IMR-90 (cell line): ENCODE results near the gene CCSER1. TPM values are rescaled to one million over a fixed set of nuclear protein-coding genes. Genes with fewer than 3 reads are reported as not detected.

Source experiments
- ATAC-seq: fragments of 200-7000 bp; cut with Tn5 transposase; 2 replicates; pipeline ENCODE4 v1.9.1; 2020; ENCODE audit warnings: low read depth, mild to moderate bottlenecking, moderate library complexity
- BruUV-seq: library from RNA; stranded (reverse); fragments of 400-500 nt; replicated peaks from 2 replicates; lab custom pipeline; 2021; lab: Mats Ljungman, UMichigan
- CTCF ChIA-PET: fragments of 300-600 bp; formaldehyde crosslinking; extraction: SDS; loops from one replicate; lab custom pipeline; 2021; ENCODE audit warnings: antibody characterized with exemption; lab: Yijun Ruan, JAX
- POLR2A ChIA-PET: fragments of 300-600 bp; sonication (Branson Sonifier 250); formaldehyde crosslinking; loops from one replicate; lab custom pipeline; 2022; ENCODE audit warnings: antibody characterized with exemption; ENCODE audit not compliant: unreplicated experiment; lab: Charles Lee
- DNase-seq: peaks from one replicate; pipeline ENCODE4 v3.0.0; 2013
- H2AFZ ChIP-seq: replicated peaks from 2 replicates; pipeline ENCODE3; 2013; ENCODE audit warnings: low read length, mild to moderate bottlenecking; ENCODE audit not compliant: poor library complexity
- H2AK5ac ChIP-seq: 2 replicates; pipeline ENCODE4 v1.6.1; 2013; ENCODE audit warnings: low read depth, low read length, inconsistent platforms
- H2AK9ac ChIP-seq: replicated peaks from 2 replicates; pipeline ENCODE3; 2013; ENCODE audit warnings: mild to moderate bottlenecking, low read depth, low read length, moderate library complexity; ENCODE audit not compliant: poor library complexity
- H2BK120ac ChIP-seq: 2 replicates; pipeline ENCODE4 v1.6.1; 2013; ENCODE audit warnings: low read depth, low read length, inconsistent platforms
- H2BK15ac ChIP-seq: 3 replicates; pipeline ENCODE4 v1.6.1; 2013; ENCODE audit warnings: low read depth, low read length, inconsistent platforms
- H2BK20ac ChIP-seq: 2 replicates; pipeline ENCODE4 v1.6.1; 2013; ENCODE audit warnings: low read depth, mild to moderate bottlenecking, inconsistent platforms, low read length, moderate library complexity
- H2BK5ac ChIP-seq: 2 replicates; pipeline ENCODE4 v1.6.1; 2013; ENCODE audit warnings: mild to moderate bottlenecking, low read depth, low read length, inconsistent platforms; ENCODE audit not compliant: poor library complexity, severe bottlenecking
- H3K14ac ChIP-seq: replicated peaks from 2 replicates; pipeline ENCODE4 v1.6.1; 2013; ENCODE audit warnings: low read depth, low read length, inconsistent platforms
- H3K18ac ChIP-seq: 2 replicates; pipeline ENCODE4 v1.6.1; 2013; ENCODE audit warnings: low read depth, low read length, control low read depth
- H3K23ac ChIP-seq: 2 replicates; pipeline ENCODE4 v1.6.1; 2013; ENCODE audit warnings: low read depth, low read length, inconsistent platforms
- H3K27ac ChIP-seq: 2 replicates; pipeline ENCODE4 v1.5.1; 2013; ENCODE audit warnings: mild to moderate bottlenecking, control low read depth, low read length; ENCODE audit not compliant: insufficient read depth
- H3K27me3 ChIP-seq: 2 replicates; pipeline ENCODE4 v1.6.1; 2013; ENCODE audit warnings: low read length; ENCODE audit not compliant: control insufficient read depth, insufficient read depth
- H3K36me3 ChIP-seq: 2 replicates; pipeline ENCODE4 v1.6.1; 2013; ENCODE audit warnings: low read length, mixed read lengths; ENCODE audit not compliant: control insufficient read depth, insufficient read depth
- H3K4ac ChIP-seq: 2 replicates; pipeline ENCODE4 v1.6.1; 2013; ENCODE audit warnings: low read depth, low read length, inconsistent platforms
- H3K4me1 ChIP-seq: 2 replicates; pipeline ENCODE4 v1.6.1; 2013; ENCODE audit warnings: low read length, mixed read lengths; ENCODE audit not compliant: control insufficient read depth, insufficient read depth
- H3K4me2 ChIP-seq: 2 replicates; pipeline ENCODE4 v1.6.1; 2013; ENCODE audit warnings: low read depth, mild to moderate bottlenecking, control low read depth, low read length, moderate library complexity
- H3K4me3 ChIP-seq: 2 replicates; pipeline ENCODE4 v1.5.1; 2013; ENCODE audit warnings: low read depth, mild to moderate bottlenecking, control low read depth, low read length, moderate library complexity; ENCODE audit not compliant: insufficient read depth
- H3K56ac ChIP-seq: 2 replicates; pipeline ENCODE4 v1.6.1; 2013; ENCODE audit warnings: low read length, inconsistent platforms; ENCODE audit not compliant: insufficient read depth; ENCODE audit errors: extremely low read depth
- H3K79me1 ChIP-seq, 2 experiments: 2 replicates each; pipeline ENCODE4 v1.6.1; 2013; ENCODE audit warnings: low read length in 2 of 2, inconsistent platforms in 1 of 2, low read depth in 1 of 2
- H3K9ac ChIP-seq: 2 replicates; pipeline ENCODE4 v1.6.1; 2013; ENCODE audit warnings: low read depth, low read length, control low read depth
- H3K9me1 ChIP-seq: 2 replicates; pipeline ENCODE4 v1.6.1; 2013; ENCODE audit warnings: low read length, inconsistent platforms; ENCODE audit not compliant: insufficient read depth
- H3K9me3 ChIP-seq: 2 replicates; pipeline ENCODE4 v1.6.1; 2013; ENCODE audit warnings: low read length; ENCODE audit not compliant: control insufficient read depth, insufficient read depth
- H4K20me1 ChIP-seq: 2 replicates; pipeline ENCODE4 v1.6.1; 2013; ENCODE audit warnings: low read length, inconsistent platforms; ENCODE audit not compliant: insufficient read depth
- H4K5ac ChIP-seq: 2 replicates; pipeline ENCODE4 v1.6.1; 2013; ENCODE audit warnings: mild to moderate bottlenecking, low read depth, low read length, control low read depth
- H4K8ac ChIP-seq, 2 experiments: 2 replicates each; pipeline ENCODE4 v1.6.1; 2013; ENCODE audit warnings: low read depth in 2 of 2, low read length in 2 of 2, control low read depth in 1 of 2, inconsistent platforms in 1 of 2
- H4K91ac ChIP-seq: 2 replicates; pipeline ENCODE4 v1.6.1; 2013; ENCODE audit warnings: low read depth, low read length, inconsistent platforms; ENCODE audit not compliant: insufficient read depth
- BHLHE40 ChIP-seq: fragments of 150-350 bp; IDR thresholded peaks from 2 replicates; pipeline ENCODE4 v1.6.1; 2016; ENCODE audit warnings: mild to moderate bottlenecking, low read depth, low read length
- CEBPB ChIP-seq: IDR thresholded peaks from 2 replicates; pipeline ENCODE4 v1.6.1; 2012; ENCODE audit warnings: low read depth, low read length, improper control_type of control experiment
- CHD1 ChIP-seq: IDR thresholded peaks from 2 replicates; pipeline ENCODE4 v1.6.1; 2012; ENCODE audit warnings: low read depth, low read length, improper control_type of control experiment
- FOS ChIP-seq: fragments of 150-350 bp; IDR thresholded peaks from 2 replicates; pipeline ENCODE4 v1.6.1; 2016; ENCODE audit warnings: low read depth, low read length
- MAFK ChIP-seq: IDR thresholded peaks from 2 replicates; pipeline ENCODE4 v1.6.1; 2012; ENCODE audit warnings: low read depth, low read length, improper control_type of control experiment
- MAZ ChIP-seq: IDR thresholded peaks from 2 replicates; pipeline ENCODE4 v1.6.1; 2012; ENCODE audit warnings: low read depth, mild to moderate bottlenecking, low read length, improper control_type of control experiment, moderate library complexity, borderline replicate concordance
- MXI1 ChIP-seq: IDR thresholded peaks from 2 replicates; pipeline ENCODE4 v1.6.1; 2012; ENCODE audit warnings: low read depth, mild to moderate bottlenecking, low read length, moderate library complexity, borderline replicate concordance
- NFE2L2 ChIP-seq: fragments of 150-350 bp; IDR thresholded peaks from 2 replicates; pipeline ENCODE4 v1.6.1; 2016; ENCODE audit warnings: low read depth, mild to moderate bottlenecking, low read length
- POLR2A ChIP-seq: IDR thresholded peaks from 2 replicates; pipeline ENCODE4 v1.6.1; 2012; ENCODE audit warnings: mild to moderate bottlenecking, low read depth, low read length
- RAD21 ChIP-seq: IDR thresholded peaks from 2 replicates; pipeline ENCODE4 v1.6.1; 2012; ENCODE audit warnings: low read length, improper control_type of control experiment
- RCOR1 ChIP-seq: IDR thresholded peaks from 2 replicates; pipeline ENCODE4 v1.6.1; 2012; ENCODE audit warnings: mild to moderate bottlenecking, low read length, improper control_type of control experiment; ENCODE audit not compliant: insufficient replicate concordance
- RFX5 ChIP-seq: IDR thresholded peaks from 2 replicates; pipeline ENCODE4 v1.8.0; 2012; ENCODE audit warnings: low read depth, mild to moderate bottlenecking, low read length, moderate library complexity
- SMC3 ChIP-seq: fragments of 150-350 bp; IDR thresholded peaks from 2 replicates; pipeline ENCODE4 v1.6.1; 2016; ENCODE audit warnings: low read depth, mild to moderate bottlenecking, antibody characterized with exemption, low read length, moderate library complexity
- WGBS, 2 experiments: methylation state at CpG; one replicate each; pipeline versions ENCODE4 v1.1.5 to v1.1.7; 2013; ENCODE audit warnings: missing lambda C conversion rate in 2 of 2; ENCODE audit not compliant: insufficient read length in 1 of 2; ENCODE audit errors: extremely low coverage in 2 of 2; 5-methylcytosine and 5-hydroxymethylcytosine counted together
- dilution Hi-C: fragments of 300-500 bp; cut with HindIII; formaldehyde crosslinking; loops from one replicate; pipeline ENCODE4 v1.14.3; 2018; ENCODE audit warnings: low sequenced_read_pairs; ENCODE audit not compliant: unreplicated experiment
- in situ Hi-C: fragments of 300-500 bp; cut with MboI; formaldehyde crosslinking; loops from 3 replicates; pipeline ENCODE4 v1.14.3; 2019; ENCODE audit warnings: low sequenced_read_pairs, inconsistent platforms, mixed read lengths
- intact Hi-C: fragments of 100-400 bp; cut with micrococcal nuclease; formaldehyde crosslinking; loops from 2 replicates; pipeline ENCODE4 v1.10.0; 2022
- polyA plus RNA-seq, 3 experiments: library from polyadenylated mRNA; depleted of rRNA; stranded (reverse); fragments of >200 nt; gene quantifications; 2 replicates each; pipeline ENCODE4 v1.2.3, GENCODE V29; 2012; ENCODE audit warnings: low replicate concordance in 1 of 3
- total RNA-seq: library from RNA; depleted of rRNA; stranded (reverse); fragments of >200 nt; gene quantifications from 2 replicates; pipeline ENCODE4 v1.2.3, GENCODE V29; 2012
- TF ChIP-seq, protein P1 (sequence below): fragments of 150-350 bp; IDR thresholded peaks from 2 replicates; pipeline ENCODE4 v1.6.1; 2017; ENCODE audit warnings: mild to moderate bottlenecking, antibody characterized with exemption, low read length, low read depth
- TF ChIP-seq, protein P2 (sequence below): conservative IDR thresholded peaks from 2 replicates; pipeline ENCODE4 v1.5.1; 2012; ENCODE audit warnings: mild to moderate bottlenecking, low read depth, low read length, improper control_type of control experiment
- TF ChIP-seq, protein P3 (sequence below): fragments of 150-350 bp; IDR thresholded peaks from 2 replicates; pipeline ENCODE4 v1.6.1; 2016; ENCODE audit warnings: low read depth, mild to moderate bottlenecking, low read length, moderate library complexity, borderline replicate concordance

CCSER1 gene
- total and polyA plus RNA-seq, 2 of the 4 experiments (the other 2 are of a cell fraction) = not detected

GRCh38 chr4:91257721-91258120 is 1130.5 kb downstream of the CCSER1 start:
- Histone ChIP-seq H3K9me3 (no peaks in the 10 kb centered on the region; the same call in 1 of the 2 replicates), H3K4me2 (no peak overlapping the region), H3K4ac (no peak overlapping the region), H3K9me1 (no peaks in the 10 kb centered on the region), H2AFZ (no peak overlapping the region), H3K27ac (no peak overlapping the region), H3K4me3 (no peak overlapping the region), H2BK120ac (no peak overlapping the region), H3K14ac (no peak overlapping the region), H4K8ac (no peak overlapping the region), H2BK20ac (no peak overlapping the region), H4K5ac (no peak overlapping the region), H3K4me1 (no peaks in the 10 kb centered on the region), H3K79me1 (no peaks in the 10 kb centered on the region), H2AK5ac (no peak overlapping the region), H2AK9ac (no peak overlapping the region), H3K56ac (no peak overlapping the region), H3K27me3 (no peaks in the 10 kb centered on the region), H3K18ac (no peak overlapping the region), H3K9ac (no peak overlapping the region), H2BK15ac (no peak overlapping the region), H3K36me3 (no peaks in the 10 kb centered on the region), H3K23ac (no peak overlapping the region), H2BK5ac (no peak overlapping the region), H4K91ac (no peak overlapping the region), H4K20me1 (no peaks in the 10 kb centered on the region)
- no peak for DNase-seq
- in situ Hi-C loops = no loop called here
- dilution Hi-C loops = no loop called here
- ChIA-PET POLR2A (no interaction called here), CTCF (no interaction called here)
- no CpG with 5 or more reads among the region's 2 CpGs for WGBS, 2 experiments
- intact Hi-C loops = no loop called here
- TF ChIP-seq, protein P1, sequence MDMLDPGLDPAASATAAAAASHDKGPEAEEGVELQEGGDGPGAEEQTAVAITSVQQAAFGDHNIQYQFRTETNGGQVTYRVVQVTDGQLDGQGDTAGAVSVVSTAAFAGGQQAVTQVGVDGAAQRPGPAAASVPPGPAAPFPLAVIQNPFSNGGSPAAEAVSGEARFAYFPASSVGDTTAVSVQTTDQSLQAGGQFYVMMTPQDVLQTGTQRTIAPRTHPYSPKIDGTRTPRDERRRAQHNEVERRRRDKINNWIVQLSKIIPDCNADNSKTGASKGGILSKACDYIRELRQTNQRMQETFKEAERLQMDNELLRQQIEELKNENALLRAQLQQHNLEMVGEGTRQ = no peak
- TF ChIP-seq RCOR1 (no peak), MXI1 (no peak), FOS (no peak), MAZ (no peak), RFX5 (no peak), POLR2A (no peak), BHLHE40 (no peak), CEBPB (no peak), CHD1 (no peak), RAD21 (no peak), MAFK (no peak), NFE2L2 (no peak), SMC3 (no peak)
- TF ChIP-seq, protein P2, sequence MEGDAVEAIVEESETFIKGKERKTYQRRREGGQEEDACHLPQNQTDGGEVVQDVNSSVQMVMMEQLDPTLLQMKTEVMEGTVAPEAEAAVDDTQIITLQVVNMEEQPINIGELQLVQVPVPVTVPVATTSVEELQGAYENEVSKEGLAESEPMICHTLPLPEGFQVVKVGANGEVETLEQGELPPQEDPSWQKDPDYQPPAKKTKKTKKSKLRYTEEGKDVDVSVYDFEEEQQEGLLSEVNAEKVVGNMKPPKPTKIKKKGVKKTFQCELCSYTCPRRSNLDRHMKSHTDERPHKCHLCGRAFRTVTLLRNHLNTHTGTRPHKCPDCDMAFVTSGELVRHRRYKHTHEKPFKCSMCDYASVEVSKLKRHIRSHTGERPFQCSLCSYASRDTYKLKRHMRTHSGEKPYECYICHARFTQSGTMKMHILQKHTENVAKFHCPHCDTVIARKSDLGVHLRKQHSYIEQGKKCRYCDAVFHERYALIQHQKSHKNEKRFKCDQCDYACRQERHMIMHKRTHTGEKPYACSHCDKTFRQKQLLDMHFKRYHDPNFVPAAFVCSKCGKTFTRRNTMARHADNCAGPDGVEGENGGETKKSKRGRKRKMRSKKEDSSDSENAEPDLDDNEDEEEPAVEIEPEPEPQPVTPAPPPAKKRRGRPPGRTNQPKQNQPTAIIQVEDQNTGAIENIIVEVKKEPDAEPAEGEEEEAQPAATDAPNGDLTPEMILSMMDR = no peak
- TF ChIP-seq, protein P3, sequence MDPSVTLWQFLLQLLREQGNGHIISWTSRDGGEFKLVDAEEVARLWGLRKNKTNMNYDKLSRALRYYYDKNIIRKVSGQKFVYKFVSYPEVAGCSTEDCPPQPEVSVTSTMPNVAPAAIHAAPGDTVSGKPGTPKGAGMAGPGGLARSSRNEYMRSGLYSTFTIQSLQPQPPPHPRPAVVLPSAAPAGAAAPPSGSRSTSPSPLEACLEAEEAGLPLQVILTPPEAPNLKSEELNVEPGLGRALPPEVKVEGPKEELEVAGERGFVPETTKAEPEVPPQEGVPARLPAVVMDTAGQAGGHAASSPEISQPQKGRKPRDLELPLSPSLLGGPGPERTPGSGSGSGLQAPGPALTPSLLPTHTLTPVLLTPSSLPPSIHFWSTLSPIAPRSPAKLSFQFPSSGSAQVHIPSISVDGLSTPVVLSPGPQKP = no peak
- BruUV-seq = no TSS peak
- ATAC-seq = no peak
